Activated T-helper 2 cell treated with anti-CD3 and anti-CD28 coated beads, Interferon-gamma antibody, Interleukin-2, Interleukin-4, amounts not matched to agents 10 μg/mL and 5 μg/mL and 100 μg/mL, durations not matched to agents 14 hours and 24 hours and 36 hours (primary cell): Measurements from ENCODE around the gene MORF4L1. TPM values are rescaled to one million over a fixed set of nuclear protein-coding genes. Genes with fewer than 3 reads are reported as not detected.
"Not testable (repeated sequence)": the region's sequence is repeated elsewhere in the genome, so short reads cannot be mapped to it uniquely, and the experiment has no call there.

Experiments used
- DNase-seq: peaks from one replicate; pipeline ENCODE4 v3.0.0; 2021; ENCODE audit warnings: low spot score
- H3K27ac Mint-ChIP-seq: one replicate; pipeline ENCODE4 v1.8.0; 2021; ENCODE audit warnings: mixed read lengths
- H3K27me3 Mint-ChIP-seq: one replicate; pipeline ENCODE4 v1.8.0; 2021; ENCODE audit warnings: low read depth, mixed read lengths
- H3K36me3 Mint-ChIP-seq: one replicate; pipeline ENCODE4 v1.8.0; 2021; ENCODE audit warnings: low read depth, mixed read lengths
- H3K4me1 Mint-ChIP-seq: one replicate; pipeline ENCODE4 v1.8.0; 2021; ENCODE audit warnings: low read depth, mixed read lengths
- H3K4me3 Mint-ChIP-seq: one replicate; pipeline ENCODE4 v1.8.0; 2021; ENCODE audit warnings: low read depth, mild to moderate bottlenecking, moderate library complexity, mixed read lengths
- H3K9me3 Mint-ChIP-seq: one replicate; pipeline ENCODE4 v1.8.0; 2021; ENCODE audit warnings: mixed read lengths
- intact Hi-C: fragments of 100-400 bp; cut with micrococcal nuclease; formaldehyde crosslinking; loops from one replicate; pipeline ENCODE4 v1.15.1; 2023
- total RNA-seq: library from RNA; stranded (reverse); gene quantifications from 2 replicates; pipeline ENCODE4 v1.2.3, GENCODE V29; 2022

Gene MORF4L1
- total RNA-seq, 1 donor from 2014 or later: 293 TPM

- H3K27ac Mint-ChIP-seq: no peak overlapping the region
- H3K4me1 Mint-ChIP-seq: peaks cover 3% of the 10 kb centered on the region
- no peaks in the 10 kb centered on the region for H3K9me3 Mint-ChIP-seq
- intact Hi-C loops: no loop called here
- H3K36me3 Mint-ChIP-seq: no peaks in the 10 kb centered on the region
- H3K27me3 Mint-ChIP-seq: peaks cover 6% of the 10 kb centered on the region
- DNase-seq: no peak
- H3K4me3 Mint-ChIP-seq: no peak overlapping the region
Observed at GRCh38 chr15:78868366-78868765, 4.3 kb upstream of the MORF4L1 start.

- H3K27ac Mint-ChIP-seq: peak overlapping the region; percentile 81
- not testable (repeated sequence) for H3K9me3 Mint-ChIP-seq, H3K27me3 Mint-ChIP-seq, DNase-seq
- intact Hi-C loops: loop anchor here (2.0 to 5.0 kb wide), 5 partner anchors 59 to 434 kb away; partner anchors contain the start of genes ADAMTS7, IREB2 and PSMA4
- peaks cover 20% of the 10 kb centered on the region for H3K4me1 Mint-ChIP-seq
- H3K36me3 Mint-ChIP-seq: peaks cover 22% of the 10 kb centered on the region
- peak overlapping the region; percentile 77 for H3K4me3 Mint-ChIP-seq
Observed at GRCh38 chr15:78871483-78872127, 1.1 kb upstream of the MORF4L1 start.

- Mint-ChIP-seq H3K27ac (peak overlapping the region; percentile 100), H3K9me3 (no peaks in the 10 kb centered on the region), H3K27me3 (no peaks in the 10 kb centered on the region), H3K4me3 (peak overlapping the region; percentile 97), H3K4me1 (peaks cover 30% of the 10 kb centered on the region), H3K36me3 (peaks cover 27% of the 10 kb centered on the region)
- peak; percentile 89 for DNase-seq
- intact Hi-C loops: loop anchor here (1.0 to 5.0 kb wide), 6 partner anchors 13 to 436 kb away; partner anchors contain the start of genes ADAMTS7, IREB2 and PSMA4
Observed at GRCh38 chr15:78872972-78873792, 492 bp downstream of the MORF4L1 start.

GRCh38 chr15:78873793-78874765 is 1.4 kb downstream of the MORF4L1 start:
- Mint-ChIP-seq H3K27me3 (no peaks in the 10 kb centered on the region), H3K27ac (peak overlapping the region; percentile 100), H3K4me1 (peaks cover 37% of the 10 kb centered on the region), H3K9me3 (no peaks in the 10 kb centered on the region), H3K4me3 (peak overlapping the region; percentile 97), H3K36me3 (peaks cover 34% of the 10 kb centered on the region)
- intact Hi-C loops: loop anchor here (1.0 to 5.0 kb wide), 6 partner anchors 14 to 437 kb away; partner anchors contain the start of genes ADAMTS7, IREB2 and PSMA4
- peak; percentile 32 for DNase-seq

- Mint-ChIP-seq H3K36me3 (peaks cover 40% of the 10 kb centered on the region), H3K27me3 (no peaks in the 10 kb centered on the region), H3K27ac (peak overlapping the region; percentile 100), H3K4me1 (peaks cover 46% of the 10 kb centered on the region), H3K4me3 (peak overlapping the region; percentile 97), H3K9me3 (no peaks in the 10 kb centered on the region)
- intact Hi-C loops: no loop called here
- no peak for DNase-seq
Observed at GRCh38 chr15:78875107-78875914, 2.6 kb downstream of the MORF4L1 start.

GRCh38 chr15:78876954-78877353 is 4.3 kb downstream of the MORF4L1 start:
- H3K27ac Mint-ChIP-seq, intact Hi-C loops, H3K27me3 Mint-ChIP-seq, DNase-seq, H3K9me3 Mint-ChIP-seq: not testable (repeated sequence)
- peaks cover 52% of the 10 kb centered on the region for H3K4me1 Mint-ChIP-seq
- peaks cover 54% of the 10 kb centered on the region for H3K36me3 Mint-ChIP-seq
- H3K4me3 Mint-ChIP-seq: peak overlapping the region; percentile 17

- intact Hi-C loops: no loop called here
- H3K27ac Mint-ChIP-seq: peak overlapping the region; percentile 4
- peak overlapping the region; percentile 46 for H3K4me3 Mint-ChIP-seq
- peaks cover 68% of the 10 kb centered on the region for H3K36me3 Mint-ChIP-seq
- DNase-seq: no peak
- H3K9me3 Mint-ChIP-seq: no peaks in the 10 kb centered on the region
- H3K4me1 Mint-ChIP-seq: peaks cover 56% of the 10 kb centered on the region
- H3K27me3 Mint-ChIP-seq: no peaks in the 10 kb centered on the region
Observed at GRCh38 chr15:78878356-78878755, 5.7 kb downstream of the MORF4L1 start.

GRCh38 chr15:78879517-78880241 is 7.0 kb downstream of the MORF4L1 start:
- Mint-ChIP-seq H3K27me3 (no peaks in the 10 kb centered on the region), H3K9me3 (no peaks in the 10 kb centered on the region), H3K36me3 (peaks cover 63% of the 10 kb centered on the region), H3K4me1 (peaks cover 58% of the 10 kb centered on the region), H3K27ac (peak overlapping the region; percentile 42), H3K4me3 (no peak overlapping the region)
- intact Hi-C loops: no loop called here
- no peak for DNase-seq

- H3K4me1 Mint-ChIP-seq: peaks cover 56% of the 10 kb centered on the region
- no peaks in the 10 kb centered on the region for H3K9me3 Mint-ChIP-seq
- H3K27me3 Mint-ChIP-seq: no peaks in the 10 kb centered on the region
- intact Hi-C loops: no loop called here
- no peak overlapping the region for H3K4me3 Mint-ChIP-seq
- DNase-seq: no peak
- H3K27ac Mint-ChIP-seq: peak overlapping the region; percentile 42
- peaks cover 63% of the 10 kb centered on the region for H3K36me3 Mint-ChIP-seq
Observed at GRCh38 chr15:78880242-78880533, 7.5 kb downstream of the MORF4L1 start.

GRCh38 chr15:78880813-78881212 is 8.1 kb downstream of the MORF4L1 start:
- Mint-ChIP-seq H3K4me3 (no peak overlapping the region), H3K9me3 (no peaks in the 10 kb centered on the region), H3K4me1 (peaks cover 53% of the 10 kb centered on the region), H3K27me3 (no peaks in the 10 kb centered on the region), H3K27ac (no peak overlapping the region), H3K36me3 (peaks cover 62% of the 10 kb centered on the region)
- intact Hi-C loops: no loop called here
- DNase-seq: no peak

GRCh38 chr15:78881681-78882080 is 9.0 kb downstream of the MORF4L1 start:
- Mint-ChIP-seq H3K27me3 (no peaks in the 10 kb centered on the region), H3K36me3 (peaks cover 69% of the 10 kb centered on the region), H3K4me1 (peaks cover 49% of the 10 kb centered on the region), H3K9me3 (no peaks in the 10 kb centered on the region), H3K4me3 (no peak overlapping the region), H3K27ac (no peak overlapping the region)
- intact Hi-C loops: no loop called here
- DNase-seq: no peak
